GM18870 (cell line): Measurements from ENCODE around the gene SYT3.

Source experiments
- ATAC-seq: cut with Tn5 transposase; IDR thresholded peaks from one replicate; pipeline ENCODE4 v1.9.1; 2021; ENCODE audit warnings: moderate library complexity; ENCODE audit not compliant: unreplicated experiment

SYT3 gene

GRCh38 chr19:50639121-50640112 lies at the start of gene SYT3:
Gene SYT3 (minus strand): TSS chr19:50639881. CDS start chr19:50637411, 2,470 bp downstream.
- ATAC-seq = no peak

GRCh38 chr19:50688766-50689165 lies 49.1 kb upstream of the SYT3 start:
- ATAC-seq = no peak

DNA sequence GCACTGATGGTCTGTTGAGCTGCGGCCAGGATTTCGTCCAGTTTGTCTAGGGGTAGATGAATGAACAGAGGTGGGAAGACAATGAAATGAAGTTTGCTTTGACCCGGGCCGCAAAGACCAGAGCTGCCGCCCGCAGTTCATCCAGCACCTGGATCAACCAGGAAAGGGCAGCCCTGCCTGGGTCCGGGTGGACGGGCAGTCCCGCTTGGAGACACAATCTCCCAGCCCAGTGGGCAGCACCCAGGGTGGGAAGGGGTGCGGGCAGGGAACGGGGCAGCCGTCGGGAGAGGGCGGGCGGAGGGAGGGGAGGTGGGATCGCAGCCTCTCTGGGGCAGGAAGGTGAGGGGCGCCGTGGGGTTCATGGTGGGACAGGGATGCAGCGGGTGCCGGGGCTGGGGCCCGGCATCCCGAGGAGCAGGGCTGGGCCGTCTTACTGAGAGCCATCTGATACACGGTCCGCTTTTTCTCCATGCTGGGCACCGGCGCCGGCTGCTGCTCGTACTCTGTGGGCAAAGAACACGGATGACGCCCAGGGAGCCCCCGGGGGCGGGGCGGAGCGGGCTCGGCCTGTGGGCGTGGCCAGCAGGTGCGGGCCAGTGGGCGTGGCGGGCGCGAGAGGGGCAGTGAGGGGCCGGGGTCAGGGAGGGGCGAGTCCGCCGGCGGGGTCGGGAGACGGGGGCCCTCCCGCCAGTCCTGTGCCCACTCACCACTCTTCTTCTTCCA lies 46.8 kb upstream of the SYT3 start:
- no peak for ATAC-seq

GRCh38 chr19:50679177-50680125 lies 39.8 kb upstream of the SYT3 start:
- no peak for ATAC-seq

GRCh38 chr19:50678323-50678722 lies 38.6 kb upstream of the SYT3 start:
- ATAC-seq = no peak

- ATAC-seq = no peak
These were observed 38.0 kb upstream of the SYT3 start for GRCh38 chr19:50677636-50678035.

DNA sequence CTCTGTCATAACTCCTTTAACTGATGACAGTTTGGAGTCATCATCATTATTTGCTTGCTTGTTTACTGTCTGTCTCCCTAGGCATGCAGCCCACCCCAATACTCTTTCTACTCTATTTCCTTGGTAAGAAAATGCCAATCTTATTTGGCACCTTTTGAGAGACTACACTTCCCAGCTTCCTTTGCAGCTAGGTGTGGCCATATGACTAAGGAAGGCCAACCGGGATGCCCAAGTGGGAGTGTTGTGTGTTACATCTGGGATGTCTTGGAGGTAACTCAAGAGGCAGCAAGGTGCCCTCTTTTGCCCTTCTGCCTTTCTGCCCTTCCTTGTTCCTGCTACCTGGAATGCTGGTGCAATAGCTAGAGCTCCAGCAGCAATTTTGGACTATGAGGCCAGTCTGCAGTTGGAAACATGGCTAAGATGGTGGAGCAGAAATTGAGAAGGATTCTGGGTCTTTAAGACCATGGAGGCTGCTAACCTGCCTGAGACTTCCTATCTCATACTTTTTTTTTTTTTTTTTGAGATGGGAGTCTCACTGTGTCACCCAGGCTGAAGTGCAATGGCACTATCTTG lies 37.0 kb upstream of the SYT3 start:
- no peak for ATAC-seq

- no peak for ATAC-seq
These were observed 33.4 kb upstream of the SYT3 start for GRCh38 chr19:50673118-50673517.

DNA sequence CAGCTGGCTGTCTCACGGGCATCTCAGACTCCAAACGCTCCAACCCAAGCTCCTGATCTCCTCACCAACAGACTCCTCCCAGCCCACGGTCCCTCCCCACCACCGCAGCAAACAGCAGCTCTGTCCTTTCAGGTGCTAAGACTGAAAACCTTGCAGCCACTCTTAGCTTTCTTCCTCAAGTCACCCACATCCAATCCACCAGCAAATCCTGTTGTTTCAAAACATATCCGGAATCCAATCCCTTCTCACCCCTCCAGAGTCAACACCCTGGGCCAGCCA lies 30.4 kb upstream of the SYT3 start:
- ATAC-seq = no peak

DNA sequence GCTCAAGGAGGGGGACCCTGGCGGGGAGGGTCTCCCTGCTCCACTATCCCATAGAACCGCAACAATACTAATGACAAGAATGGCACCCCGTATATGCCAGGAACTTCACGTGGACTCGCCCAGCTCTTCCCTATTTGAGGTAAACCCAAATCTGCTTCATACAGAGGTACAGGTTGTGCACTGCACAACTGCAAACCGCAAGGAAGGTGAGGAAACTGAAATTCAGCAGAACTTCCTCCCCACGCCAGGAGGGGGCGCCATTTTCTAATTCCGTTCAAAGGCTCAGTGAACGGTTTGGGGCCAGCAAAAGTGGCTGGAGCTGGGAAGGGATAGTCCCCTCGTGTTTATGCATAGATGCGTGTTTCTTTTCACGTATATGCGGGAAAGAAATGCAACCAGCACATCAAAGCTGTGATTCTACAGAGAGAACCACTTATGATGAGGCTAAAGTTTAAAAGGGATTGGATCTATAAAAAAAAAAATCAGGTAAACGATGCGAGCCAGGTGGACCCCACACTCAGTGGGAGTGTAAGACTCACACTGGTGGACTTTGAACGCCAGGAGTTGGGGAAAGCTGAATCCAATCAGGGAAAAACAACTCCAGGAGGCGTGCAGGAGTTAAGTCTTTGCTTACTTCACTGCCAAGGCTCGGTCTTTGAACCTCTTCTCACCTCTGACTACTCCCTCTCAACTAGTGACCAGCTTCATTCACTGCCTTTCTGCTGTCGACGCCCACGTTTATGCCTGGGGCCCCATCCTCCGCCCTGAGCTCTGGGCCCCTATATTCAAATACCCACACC lies 29.8 kb upstream of the SYT3 start:
- ATAC-seq = no peak

DNA sequence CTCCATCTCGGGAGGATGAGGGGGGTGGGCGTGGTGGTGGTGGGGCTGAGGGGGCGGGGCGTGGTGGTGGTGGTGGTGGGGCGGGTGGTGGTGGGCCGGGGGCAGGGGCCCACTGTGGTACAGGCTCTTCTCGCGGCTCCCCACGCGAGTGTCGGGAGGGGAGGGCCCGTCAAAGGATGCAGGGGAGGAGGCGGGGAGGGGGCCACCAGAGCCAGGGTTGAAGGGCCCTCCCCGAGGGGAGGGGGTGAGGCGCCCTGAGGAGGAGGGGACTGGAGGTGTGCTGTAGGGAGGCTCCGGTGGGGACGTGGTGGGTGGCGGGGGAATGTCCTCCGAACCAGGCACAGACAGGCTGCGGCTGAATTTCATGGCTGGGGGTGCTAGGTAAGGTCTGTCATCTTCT lies 29.2 kb upstream of the SYT3 start:
- ATAC-seq = no peak

GRCh38 chr19:50668416-50668815 lies 28.7 kb upstream of the SYT3 start:
- no peak for ATAC-seq

- no peak for ATAC-seq
These were observed 28.1 kb upstream of the SYT3 start for GRCh38 chr19:50667759-50668231.

GRCh38 chr19:50667177-50667758 lies 27.6 kb upstream of the SYT3 start:
- no peak for ATAC-seq

- ATAC-seq = no peak
These were observed 26.9 kb upstream of the SYT3 start for GRCh38 chr19:50666346-50667176.

DNA sequence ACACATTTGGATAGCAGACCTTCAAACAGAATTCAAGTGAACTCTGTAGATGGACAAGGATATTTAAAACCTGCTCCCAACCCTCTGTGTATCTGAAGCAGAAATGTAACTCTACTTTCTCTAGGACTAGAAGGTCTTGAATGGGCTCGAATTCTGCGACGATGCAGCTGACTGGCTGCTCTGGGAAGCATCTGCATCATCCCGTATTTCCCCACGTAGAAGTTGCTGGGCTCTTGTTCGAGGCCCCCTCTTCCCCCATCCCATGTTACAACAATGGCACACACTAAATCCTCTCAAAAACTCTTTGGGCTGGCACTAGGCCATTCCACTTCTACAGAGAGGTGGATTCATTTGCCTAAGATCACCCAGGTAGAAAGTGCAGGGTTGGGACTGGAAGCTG lies 24.5 kb upstream of the SYT3 start:
- no peak for ATAC-seq

DNA sequence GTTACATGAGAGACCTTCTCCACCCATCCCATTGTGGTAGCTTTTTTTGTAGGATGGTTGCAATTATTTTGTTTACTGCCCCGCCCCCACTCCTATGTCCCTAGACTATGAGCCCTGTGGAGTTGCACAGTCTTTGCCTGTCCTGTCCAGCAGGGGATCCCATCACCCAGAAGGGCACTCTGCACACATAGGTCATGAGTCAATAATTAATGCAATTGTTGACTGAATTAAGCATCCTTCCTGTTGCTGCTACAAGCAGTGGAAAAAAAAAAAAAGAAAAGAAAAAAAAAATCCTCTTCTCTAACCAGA lies 23.8 kb upstream of the SYT3 start:
- ATAC-seq = no peak

DNA sequence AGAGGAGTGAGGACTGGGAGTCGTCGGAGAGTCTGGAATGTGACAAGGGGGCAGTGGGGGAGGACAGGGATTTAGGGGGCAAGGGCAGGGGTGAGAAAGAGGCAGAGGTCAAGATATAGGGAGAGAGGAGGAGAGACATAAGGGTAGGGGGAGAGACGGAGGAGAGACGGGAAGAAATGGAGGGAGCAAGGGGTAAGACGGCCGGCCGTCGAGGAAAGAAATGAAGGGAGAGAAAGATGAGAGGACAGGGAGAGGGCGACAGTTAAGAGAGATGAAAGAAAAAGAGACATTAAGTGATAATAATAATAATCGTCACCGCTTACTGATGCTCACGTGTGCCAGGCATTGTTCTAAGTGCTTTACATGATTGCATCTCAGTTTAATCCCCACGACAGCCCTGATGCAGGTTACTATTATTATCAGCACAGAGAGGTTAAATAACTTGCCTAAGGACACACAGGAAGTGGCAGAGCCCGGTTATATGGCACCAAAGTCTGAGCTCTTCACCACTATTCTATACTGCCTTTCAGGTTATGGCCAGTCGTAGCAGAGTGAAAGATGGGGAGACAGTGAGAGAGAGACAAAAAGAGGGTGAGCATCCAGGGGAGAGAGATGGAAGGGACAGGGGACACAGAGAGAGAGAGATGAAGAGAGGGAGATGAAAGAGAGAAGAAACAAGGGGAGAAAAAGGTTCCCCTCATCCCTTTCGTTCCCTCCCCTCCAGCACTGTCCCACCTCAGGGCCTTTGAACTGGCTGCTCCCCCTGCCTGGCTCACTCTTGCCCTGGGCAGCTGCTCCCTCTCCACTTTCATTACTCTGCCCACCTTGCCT lies 23.2 kb upstream of the SYT3 start:
- no peak for ATAC-seq
